GM21447 (cell line): ENCODE data around the gene SDK2.

Experiments used
- ATAC-seq: cut with Tn5 transposase; IDR thresholded peaks from one replicate; pipeline ENCODE4 v1.9.1; 2021; ENCODE audit not compliant: unreplicated experiment

The SDK2 gene

DNA sequence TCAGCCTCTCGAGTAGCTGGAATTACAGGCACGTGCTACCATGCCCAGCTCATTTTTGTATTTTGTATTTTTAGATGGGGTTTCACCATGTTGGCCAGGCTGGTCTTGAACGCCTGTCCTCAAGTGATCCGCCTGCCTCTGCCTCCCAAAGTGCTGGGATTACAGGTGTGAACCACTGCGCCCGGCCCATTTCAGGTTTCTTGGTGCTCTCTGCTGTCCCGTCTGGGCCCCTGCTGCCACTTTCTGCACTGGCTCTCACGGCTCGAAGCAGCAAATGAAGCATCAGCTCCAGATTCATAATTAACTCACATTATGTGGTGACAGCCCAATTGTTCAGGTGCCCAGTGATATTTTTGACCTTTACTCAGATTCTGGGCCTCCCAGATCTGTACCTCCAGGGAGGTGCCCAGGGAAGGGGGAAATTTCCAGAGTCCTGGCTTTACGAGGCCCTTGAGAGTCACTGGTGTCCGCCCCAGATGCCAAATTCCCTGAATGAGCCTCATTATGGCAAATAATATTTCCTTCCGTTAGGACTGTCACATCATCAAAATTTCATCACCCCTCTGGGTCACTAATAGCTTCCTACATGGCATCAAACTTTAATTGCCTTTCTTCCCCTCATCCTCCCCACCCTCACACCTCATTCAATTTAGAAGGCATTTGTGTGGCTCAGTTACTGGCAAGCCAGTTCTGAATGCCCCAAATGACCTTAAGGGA is 9.0 kb downstream of the SDK2 start:
- no peak for ATAC-seq

DNA sequence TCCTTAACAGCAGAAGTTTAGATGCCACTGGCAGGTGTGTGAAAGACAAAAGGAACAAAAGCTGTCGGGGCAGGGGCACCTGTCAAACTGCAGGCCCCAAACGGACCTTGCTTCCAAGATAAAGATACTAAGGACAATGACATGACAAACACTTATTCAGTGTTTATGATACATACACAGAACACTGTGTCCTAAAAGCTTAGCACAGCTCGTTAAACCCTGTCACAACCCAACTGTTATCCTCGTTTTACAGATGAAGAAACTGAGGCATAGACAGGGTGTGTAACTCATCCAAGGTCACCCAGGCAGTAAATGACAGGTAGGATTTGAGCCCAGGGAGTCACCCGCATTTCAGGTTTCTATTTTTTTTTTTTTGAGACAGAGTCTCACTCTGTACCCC is 9.6 kb downstream of the SDK2 start:
- ATAC-seq: no peak

DNA sequence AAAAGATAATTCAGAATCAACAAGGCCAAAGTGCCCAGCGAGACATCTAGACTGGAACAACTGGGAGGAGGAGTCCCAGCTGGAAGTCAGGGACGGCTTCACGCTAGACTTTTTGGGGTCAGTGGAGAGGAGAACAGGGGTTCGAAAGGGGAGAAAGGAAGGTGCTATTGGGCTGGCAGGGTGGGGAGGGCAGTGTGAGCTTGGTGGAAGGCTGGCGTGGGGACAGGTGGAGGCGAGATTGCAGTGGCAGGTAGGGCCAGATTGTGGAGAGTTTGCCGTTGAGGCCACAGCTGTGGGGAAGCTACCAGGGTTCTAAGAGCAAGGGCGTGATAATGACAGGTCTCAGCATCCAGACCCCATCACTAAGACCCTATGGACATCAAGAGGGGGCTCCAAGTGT is 10.5 kb downstream of the SDK2 start:
- no peak for ATAC-seq

DNA sequence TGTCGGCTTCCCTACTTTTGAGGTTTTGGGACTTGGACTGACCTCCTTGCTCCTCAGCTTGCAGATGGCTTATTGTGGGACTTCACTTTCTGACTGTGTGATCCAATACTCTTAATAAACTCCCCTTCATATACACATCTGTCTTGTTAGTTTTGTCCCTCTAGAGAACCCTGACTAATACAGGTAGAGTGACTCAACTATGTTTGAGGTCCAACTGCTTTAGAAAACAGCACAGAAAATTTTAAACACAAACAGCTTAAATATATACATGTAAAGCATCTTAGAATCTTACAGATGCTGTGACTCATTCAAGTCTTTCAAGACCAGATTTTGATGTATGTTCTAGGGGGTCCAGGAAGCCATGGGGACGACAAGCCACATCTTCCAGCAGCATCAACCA is 11.7 kb downstream of the SDK2 start:
- ATAC-seq: no peak

DNA sequence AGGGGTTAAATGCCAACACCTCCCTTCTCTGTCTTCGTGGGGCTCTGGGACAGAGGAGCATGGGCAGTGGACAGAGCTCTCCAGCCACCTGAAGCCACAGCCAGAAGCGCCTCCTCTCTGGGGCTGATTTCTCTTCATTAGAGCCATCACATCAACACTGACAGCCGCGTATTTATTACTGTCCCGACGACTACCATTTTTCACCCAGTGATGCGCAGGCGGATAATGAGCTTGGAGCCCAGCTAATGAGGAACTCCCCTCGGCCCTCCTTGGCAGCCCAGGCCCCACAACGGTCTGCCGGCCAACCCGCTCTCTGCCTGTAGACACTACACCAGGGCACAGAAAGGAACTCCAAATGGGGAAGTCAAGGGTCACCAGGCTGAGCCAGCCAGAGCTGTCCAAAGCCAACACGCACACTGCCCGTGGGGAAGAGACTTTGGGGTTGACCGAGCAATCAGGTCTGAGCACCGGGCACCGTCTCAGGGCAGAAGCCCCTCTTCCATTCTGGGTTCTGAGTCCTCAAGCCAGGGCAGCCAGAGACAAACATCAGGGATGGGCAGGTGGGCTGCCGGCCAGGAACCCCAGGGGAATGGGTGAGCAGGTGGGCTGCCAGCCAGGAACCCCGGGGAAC is 13.2 kb downstream of the SDK2 start:
- ATAC-seq: no peak

DNA sequence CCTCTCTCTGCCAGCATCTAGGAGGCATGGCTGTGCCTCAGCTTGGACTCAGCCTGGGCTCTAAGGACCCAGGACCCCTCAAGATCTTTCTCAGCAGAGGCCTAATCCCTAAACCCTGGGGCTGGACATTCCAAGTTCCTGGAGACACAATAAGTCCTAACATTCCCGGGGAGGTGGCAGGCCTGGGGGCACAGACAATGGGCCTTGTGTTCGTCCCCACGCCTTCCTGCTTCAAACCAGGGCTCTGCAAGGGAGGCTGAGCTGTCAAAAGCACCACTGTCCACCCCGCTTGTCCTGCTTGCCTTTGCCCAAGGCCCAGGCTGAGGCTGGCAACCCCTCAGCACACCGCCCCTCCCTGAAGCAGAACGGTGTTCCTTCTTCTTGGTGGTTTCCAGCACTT is 13.7 kb downstream of the SDK2 start:
- ATAC-seq: no peak

DNA sequence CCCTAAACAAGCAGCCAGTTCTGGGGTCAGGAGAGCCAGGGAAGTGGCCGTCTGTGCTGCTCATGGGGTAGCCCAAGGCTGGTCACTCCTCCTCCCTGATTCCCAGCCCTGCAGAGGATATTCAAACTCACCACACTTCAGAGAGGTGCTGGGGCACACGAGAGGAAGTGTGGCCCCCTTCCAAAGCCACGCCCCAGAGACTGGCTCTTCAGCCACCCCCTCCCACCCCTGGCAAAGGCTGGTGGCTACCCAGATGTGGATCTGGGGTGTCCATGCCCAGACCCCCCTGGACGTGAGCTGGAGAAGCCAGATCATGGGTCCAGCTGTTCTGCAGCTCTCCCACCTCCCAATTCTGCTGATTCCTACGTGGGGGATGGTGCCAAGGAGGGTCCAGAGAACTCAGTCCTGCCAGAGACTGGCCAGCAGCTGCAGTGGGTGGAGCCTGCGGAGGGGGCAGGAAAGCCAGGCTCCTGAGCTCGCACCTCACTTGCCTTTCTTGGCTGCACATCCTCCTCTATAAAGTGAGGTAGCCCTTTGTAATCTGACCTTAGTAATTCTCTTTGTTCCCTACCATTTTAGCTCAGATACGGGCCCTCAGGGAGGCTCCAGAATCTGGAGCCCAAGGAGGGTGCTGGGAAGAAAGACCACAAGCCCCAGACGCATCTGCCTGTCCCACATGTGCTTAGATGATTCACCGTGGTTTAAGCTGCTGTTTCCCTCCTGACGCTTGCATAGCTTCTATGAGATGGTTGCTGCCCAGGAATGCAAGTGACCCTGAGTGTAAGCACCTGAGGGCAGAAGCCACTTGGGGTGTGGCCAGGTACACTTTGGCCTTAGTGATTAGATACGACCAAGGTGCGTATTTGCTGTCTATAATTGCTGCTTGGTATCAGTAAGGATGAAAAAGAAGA is 15.3 kb downstream of the SDK2 start:
- no peak for ATAC-seq

DNA sequence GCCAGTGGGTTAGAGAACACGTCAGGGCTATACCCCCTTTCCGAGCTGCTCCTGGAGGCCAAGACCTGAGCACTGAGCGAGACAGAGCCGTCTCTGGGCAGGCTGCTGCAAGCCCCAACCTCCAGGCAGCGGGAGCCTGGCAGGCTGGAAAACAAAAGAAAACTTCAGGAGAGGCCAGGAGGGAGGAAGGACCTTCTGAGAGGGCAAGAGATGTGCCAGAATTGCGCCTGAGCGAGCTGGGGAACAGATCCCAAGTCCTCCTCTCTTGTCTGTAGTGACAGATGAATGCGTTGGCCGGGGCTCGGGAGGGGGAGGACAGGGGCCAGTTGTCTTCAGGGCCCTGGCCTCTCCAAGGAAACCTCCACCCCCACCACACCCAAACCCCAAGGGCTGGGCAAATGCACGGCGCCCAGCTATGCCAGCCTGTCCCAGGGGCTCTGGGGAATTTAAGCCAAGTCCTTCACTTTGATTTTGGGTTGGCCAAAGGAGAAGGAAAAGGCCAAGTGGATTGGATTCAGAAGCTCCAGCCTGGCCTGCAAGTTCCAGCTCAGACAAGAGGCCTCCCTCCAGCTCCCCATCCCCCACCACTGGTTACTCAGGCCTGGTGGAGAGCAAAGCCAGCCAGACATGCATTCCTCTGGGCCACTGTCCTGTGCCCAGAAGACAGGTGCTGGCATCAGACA is 18.1 kb downstream of the SDK2 start:
- ATAC-seq: no peak

DNA sequence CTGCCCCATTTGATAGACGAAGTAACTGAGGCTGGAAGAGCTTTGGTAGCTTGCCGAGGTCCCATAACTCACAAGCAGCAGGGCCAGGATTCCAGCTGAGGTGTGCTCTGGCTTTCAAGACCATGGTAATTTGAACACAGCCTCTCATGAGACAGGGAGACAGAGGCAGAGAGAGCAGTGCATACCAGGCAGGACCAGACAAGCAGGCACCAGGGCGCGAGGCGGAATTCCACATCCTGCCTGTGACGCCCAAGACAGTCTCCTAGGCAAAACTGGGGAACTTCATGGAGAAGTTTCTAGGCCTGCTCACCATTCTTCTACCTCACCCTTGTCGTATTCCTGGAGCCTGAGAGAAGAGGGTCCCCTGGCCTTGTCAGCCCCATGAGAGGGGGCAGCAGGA is 19.2 kb downstream of the SDK2 start:
- no peak for ATAC-seq

DNA sequence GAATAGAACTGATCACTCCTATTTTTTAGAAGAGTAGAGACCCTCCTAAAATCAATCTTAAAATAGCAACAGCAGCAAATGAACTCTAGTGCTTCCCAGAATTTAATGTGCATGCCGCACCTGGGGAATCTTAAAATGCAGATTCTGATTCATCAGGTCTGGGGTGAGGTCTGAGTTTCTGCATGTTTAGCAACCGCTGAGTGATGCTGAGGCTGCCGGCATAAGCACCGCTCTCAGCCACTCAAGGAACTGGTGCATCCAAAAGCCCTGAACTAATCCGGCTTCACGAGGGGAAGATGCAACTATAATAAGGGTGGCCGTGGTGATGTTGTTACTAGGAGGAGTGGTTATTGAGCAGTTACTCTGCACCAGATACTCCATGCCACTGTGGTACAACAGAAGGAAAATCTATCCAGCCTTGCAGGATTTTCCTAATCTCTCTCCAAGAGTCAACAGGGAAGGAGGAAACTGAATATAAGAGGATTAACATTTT is 19.7 kb downstream of the SDK2 start:
- ATAC-seq: no peak

DNA sequence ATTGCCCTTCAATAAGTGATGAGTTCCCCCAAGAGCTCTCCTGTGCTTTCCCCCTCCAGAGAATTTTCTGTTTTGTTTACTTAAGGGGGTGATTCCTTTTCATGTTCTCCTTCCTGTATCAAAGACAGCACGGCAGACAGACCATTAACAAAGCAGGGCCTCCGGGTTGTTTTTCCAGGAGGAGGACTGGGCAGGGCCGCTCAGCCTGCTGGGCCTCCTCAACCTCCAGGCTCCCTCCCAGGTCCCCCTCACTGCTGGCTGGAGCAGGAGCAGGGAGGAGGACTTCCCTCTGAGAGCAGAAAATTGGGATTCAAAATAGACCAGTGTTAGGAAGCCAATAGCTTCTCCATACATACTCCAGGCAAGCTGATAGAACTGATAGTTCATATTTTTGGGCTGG is 20.4 kb downstream of the SDK2 start:
- no peak for ATAC-seq

DNA sequence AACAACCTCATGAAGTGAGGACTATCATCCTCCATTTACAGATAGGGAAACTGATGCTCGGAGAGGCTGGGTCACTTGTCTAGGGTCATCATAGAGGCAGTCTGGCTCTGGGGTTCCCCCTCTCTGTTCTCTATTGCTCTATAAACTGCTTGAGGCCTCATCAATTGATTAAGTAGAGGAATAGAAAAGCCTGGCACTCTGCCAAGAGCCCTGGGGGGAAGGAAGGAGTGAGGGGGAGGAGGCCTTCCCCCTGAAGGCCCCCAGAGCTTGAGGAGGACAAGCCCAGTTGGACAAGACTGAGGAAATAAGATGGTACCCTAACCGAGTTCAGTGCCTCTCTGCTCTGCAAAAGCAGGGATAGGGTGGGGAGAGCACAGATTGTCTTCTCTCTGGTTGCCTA is 21.0 kb downstream of the SDK2 start:
- no peak for ATAC-seq

DNA sequence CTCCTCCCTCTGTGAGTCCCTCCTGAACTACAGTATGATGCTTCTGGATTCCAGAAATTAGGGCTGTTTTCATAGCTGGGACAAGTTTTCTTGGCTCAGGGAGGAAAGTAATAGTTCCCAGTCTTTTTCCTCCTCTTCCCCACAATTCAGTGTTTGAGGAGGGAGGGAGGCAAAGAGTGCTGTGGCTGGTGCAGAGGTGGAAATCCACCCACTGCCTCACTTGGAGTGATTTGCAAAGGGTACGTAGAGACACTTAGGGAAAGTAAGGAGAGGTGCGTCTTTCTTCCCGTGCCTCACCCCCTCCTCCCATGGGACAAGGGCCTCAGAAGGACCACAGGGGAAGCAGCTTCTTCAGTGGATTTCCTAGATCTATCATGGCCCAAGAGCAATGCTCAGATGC is 21.9 kb downstream of the SDK2 start:
- ATAC-seq: no peak

DNA sequence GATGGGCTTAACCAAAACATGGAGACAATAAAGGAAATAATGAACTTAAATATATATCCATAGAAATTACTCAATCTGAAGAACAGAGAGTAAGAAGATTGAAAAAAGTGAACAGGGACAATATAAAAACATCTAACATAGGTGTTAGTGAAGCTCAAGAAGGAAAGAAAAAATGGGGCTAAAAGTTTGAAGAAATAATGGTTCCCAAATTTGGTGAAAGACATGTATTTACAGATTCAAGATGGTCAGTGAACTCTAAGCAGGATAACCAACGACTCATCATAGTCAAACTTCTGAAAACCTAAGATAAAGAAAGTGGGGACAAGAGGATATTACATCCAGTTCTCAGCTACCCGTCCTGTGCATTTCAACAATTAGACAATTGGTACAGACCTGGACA is 22.6 kb downstream of the SDK2 start:
- ATAC-seq: no peak

DNA sequence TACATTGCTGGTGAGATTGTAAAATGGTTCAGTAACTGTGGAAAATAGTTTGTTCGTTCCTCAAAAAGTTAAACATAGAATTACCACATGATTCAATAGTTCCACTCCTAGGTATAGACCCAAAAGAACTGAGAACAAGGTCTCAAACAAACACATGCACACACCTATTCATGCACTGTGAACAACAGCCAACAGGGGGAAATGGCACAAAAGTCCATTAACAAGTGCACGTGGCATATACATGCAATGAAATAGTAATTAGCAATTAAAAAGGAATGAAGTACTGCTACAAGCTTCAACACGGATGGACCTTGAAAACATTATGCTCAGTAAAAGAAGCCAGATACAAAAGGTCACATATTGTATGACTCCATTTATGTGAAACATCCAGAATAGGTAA is 23.8 kb downstream of the SDK2 start:
- ATAC-seq: no peak

DNA sequence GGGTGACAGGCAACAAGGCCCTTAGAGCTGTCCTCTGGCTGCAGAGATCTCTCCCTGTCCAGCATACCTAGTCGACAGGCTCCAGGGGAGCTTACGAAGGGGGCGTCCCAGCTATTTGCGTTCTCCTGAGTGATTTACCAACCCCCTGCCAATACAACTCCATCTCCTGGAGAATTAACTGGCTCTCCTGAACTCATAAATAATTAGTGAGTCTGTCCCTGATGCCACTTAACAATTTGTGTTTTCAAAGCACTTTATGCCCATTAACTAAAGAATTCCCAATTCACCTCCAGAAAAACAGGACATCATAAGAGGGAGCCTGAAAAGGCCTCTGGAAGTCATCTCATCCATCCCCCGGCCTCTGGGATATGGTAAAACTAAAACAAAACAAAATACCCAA is 26.7 kb downstream of the SDK2 start:
- no peak for ATAC-seq

DNA sequence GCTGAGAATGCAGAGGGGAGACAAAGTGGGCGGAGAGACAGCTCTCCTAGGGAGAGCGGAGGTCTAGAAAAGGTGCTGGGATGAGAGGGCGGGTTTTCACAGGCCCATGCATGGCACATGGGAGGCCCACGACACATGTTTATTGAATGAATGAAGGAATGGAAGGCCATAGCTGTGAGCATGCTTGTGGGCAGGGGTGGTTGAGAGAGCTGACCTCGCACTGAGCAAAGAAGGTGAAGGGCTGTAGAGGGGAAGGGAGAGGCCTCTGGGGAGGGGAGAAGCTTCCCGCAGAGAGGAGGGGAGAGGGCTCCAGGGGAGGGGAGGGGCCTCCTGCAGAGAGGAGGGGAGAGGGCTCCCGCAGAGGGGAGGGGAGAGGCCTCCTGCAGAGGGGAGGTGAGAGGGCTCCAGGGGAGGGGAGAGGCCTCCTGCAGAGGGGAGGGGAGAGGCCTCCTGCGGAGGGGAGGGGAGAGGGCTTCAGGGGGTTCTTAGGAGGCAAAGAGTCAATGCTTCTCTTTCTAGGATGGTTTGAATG is 27.3 kb downstream of the SDK2 start:
- no peak for ATAC-seq

DNA sequence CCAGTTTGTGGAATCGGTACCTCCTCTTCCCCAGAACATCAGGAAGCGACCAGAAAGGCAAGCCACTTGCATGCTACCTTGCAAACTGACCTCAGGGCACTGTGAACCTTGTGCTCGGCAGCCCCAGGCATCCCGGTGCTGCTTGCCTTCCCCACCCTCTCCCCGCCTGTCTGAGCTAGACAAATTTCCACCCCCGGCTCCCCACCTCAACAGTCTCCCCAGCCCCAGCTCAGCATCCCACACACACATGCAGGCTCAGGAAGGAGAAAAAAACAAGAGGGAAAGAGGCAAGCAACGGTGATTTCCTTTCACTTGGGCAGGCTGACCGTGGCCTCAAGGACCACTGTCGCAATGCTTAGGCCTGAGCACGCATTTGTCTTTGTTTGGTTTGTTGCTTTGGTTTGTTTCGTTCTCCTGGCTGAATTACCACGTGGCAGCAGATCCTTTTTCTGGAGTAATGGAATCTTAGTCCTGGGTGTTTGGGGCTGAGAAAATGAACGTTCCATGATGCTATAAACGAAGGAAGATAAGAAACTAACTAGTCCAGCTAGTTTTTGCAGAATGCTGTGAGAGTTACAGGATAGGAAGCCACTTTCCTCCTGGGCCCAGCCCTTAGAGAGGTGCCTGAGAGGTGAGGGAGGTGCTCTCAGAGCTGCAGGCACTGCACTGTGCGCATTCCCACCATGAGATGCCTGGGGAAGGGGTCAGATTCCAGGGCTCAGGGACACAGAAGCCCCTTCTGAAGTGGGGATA is 27.9 kb downstream of the SDK2 start:
- no peak for ATAC-seq

DNA sequence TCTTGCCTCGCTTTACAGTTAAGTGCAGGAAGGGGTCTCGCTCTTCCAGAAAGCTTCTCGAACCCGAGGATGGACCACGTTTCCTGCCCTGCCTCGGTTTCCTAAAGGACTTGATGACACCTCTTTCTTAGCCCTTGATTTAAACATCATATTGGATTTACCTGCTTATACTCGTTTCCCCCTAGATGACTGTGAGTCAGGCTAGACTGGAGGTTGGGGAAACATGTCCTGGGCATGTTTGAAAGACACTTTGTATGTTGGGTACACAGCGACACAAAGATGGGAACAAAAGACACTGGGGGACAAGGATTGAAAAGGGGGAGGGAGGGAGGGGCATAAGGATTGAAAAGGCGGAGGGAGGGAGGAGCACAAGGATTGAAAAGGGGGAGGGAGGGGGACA is 30.0 kb downstream of the SDK2 start:
- no peak for ATAC-seq
